ENCODE results near the gene SPATA31C1. TPM values are rescaled to one million over a fixed set of nuclear protein-coding genes. Genes with fewer than 3 reads are reported as not detected.

The SPATA31C1 gene
- total and polyA plus RNA-seq, 2 of the 13 experiments (the other 11 are each of a cell fraction or from before 2014, with no cell fraction given), result not detected

DNA sequence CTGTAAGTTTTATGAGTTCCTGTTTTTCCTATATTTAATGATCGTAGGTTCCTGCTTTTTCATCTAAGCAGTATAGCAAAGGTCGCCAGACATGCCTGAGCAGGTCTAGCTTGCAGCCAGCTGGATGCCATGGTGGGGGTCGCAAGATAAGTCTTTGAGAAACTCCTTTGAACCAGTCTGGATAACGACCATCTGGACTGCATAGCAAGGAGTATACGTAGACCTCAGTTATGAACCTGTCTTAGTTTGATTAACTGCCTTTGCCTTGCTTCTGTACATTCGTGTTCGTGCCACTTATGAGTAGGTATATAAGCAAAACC, 43.5 kb upstream of the SPATA31C1 start:
- H3K36me3 ChIP-seq (replicated peaks in 1 of 2; ENCODE audit: control insufficient read depth in 1 of 2, insufficient read depth in 2 of 2, low read length in 2 of 2), result no peaks in the 10 kb centered on the region
- H3K4me2 ChIP-seq (ENCODE audit: low read depth, low read length), result no peak overlapping the region
- H2AFZ ChIP-seq (ENCODE audit: low read length), result no peak overlapping the region
- H3K27me3 ChIP-seq (ENCODE audit: control insufficient read depth in 1 of 2, insufficient read depth in 2 of 2, low read length in 2 of 2), result peaks cover 0 to 1% of the 10 kb centered on the region in 2 experiments; a peak in 2 of 5 replicates
- POLR2A ChIA-PET, result no interaction called here
- WGBS (ENCODE audit: low lambda C conversion rate), result 17% methylated on average over 7 of the region's 7 CpGs
- H3K9ac ChIP-seq (ENCODE audit: insufficient read depth, low read depth, low read length), result no peak overlapping the region
- no peak for FAIRE-seq
- H3K4me3 ChIP-seq (replicated peaks in 1 of 3; ENCODE audit: insufficient read depth in 1 of 3, low read depth in 2 of 3, low read length in 3 of 3), result no peak overlapping the region
- BruUV-seq (replicated peaks), result no TSS peak
- no peaks in the 10 kb centered on the region for H3K4me1 ChIP-seq (ENCODE audit: insufficient read depth, low read length)
- ATAC-seq, result no peak
- H3K9me3 ChIP-seq (ENCODE audit: low read length), result no peaks in the 10 kb centered on the region
- CTCF ChIA-PET (ENCODE audit: low intra/inter-chr PET ratio, low total read pairs), result no interaction called here
- intact Hi-C loops (cut with micrococcal nuclease; ENCODE audit: unreplicated experiment) (no loop called here), in situ Hi-C loops (cut with HindIII; ENCODE audit: extremely low pct_ligation_motif_present, low pct_unique_long_range_greater_than_20kb) (no loop called here)
- H3K79me2 ChIP-seq (ENCODE audit: insufficient read depth, low read length), result no peaks in the 10 kb centered on the region
- H3K27ac ChIP-seq (ENCODE audit: extremely low read length, insufficient read depth, low read length), result no peak overlapping the region
- TF ChIP-seq GATAD1 (CRISPR knock-in tag; IDR thresholded peaks at IDR 0.05), result no peak
- TF ChIP-seq SMARCC2 (IDR thresholded peaks at IDR 0.05), result no peak
- TF ChIP-seq ZNF333 (CRISPR knock-in tag; IDR thresholded peaks at IDR 0.05; ENCODE audit: borderline replicate concordance), result no peak
- TF ChIP-seq RXRA (CRISPR knock-in tag; IDR thresholded peaks at IDR 0.05), result no peak
- TF ChIP-seq ZNF350 (CRISPR knock-in tag; IDR thresholded peaks at IDR 0.05; ENCODE audit: borderline replicate concordance, low read depth), result no peak
- no peak for TF ChIP-seq LCORL (IDR thresholded peaks at IDR 0.05)
- TF ChIP-seq LCORL (CRISPR knock-in tag; IDR thresholded peaks at IDR 0.05), result no peak
- TF ChIP-seq DR1 (CRISPR knock-in tag; IDR thresholded peaks at IDR 0.05), result no peak
- no peak for TF ChIP-seq CAMTA2 (CRISPR knock-in tag; IDR thresholded peaks at IDR 0.05; ENCODE audit: borderline replicate concordance)
- TF ChIP-seq IKZF5 (CRISPR knock-in tag; IDR thresholded peaks at IDR 0.05), result no peak
- no peak for TF ChIP-seq ZNF691 (CRISPR knock-in tag; IDR thresholded peaks at IDR 0.05; ENCODE audit: borderline replicate concordance, low read depth)
- no peak for TF ChIP-seq ZSCAN29 (CRISPR knock-in tag; conservative IDR thresholded peaks at IDR 0.05)
- TF ChIP-seq ZSCAN20 (CRISPR knock-in tag; IDR thresholded peaks at IDR 0.05; ENCODE audit: borderline replicate concordance), result no peak
- no peak for TF ChIP-seq CENPT (CRISPR knock-in tag; IDR thresholded peaks at IDR 0.05; ENCODE audit: low read depth)
- no peak for TF ChIP-seq TOPORS (CRISPR knock-in tag; IDR thresholded peaks at IDR 0.05)
- TF ChIP-seq KLF13 (CRISPR knock-in tag; IDR thresholded peaks at IDR 0.05), result no peak
- no peak for TF ChIP-seq ZSCAN21 (CRISPR knock-in tag; IDR thresholded peaks at IDR 0.05; ENCODE audit: borderline replicate concordance)
- no peak for TF ChIP-seq MAFF (IDR thresholded peaks at IDR 0.05; ENCODE audit: low read depth, low read length)
- DNase-seq (ENCODE audit: low spot score), result no peak
- no peaks in the 10 kb centered on the region for H4K20me1 ChIP-seq (ENCODE audit: insufficient read depth, low read length)
